IPS-NIHi11 (cell line): ENCODE measurements around the gene NPHP1.
"Not testable (repeated sequence)": the region's sequence is repeated elsewhere in the genome, so short reads cannot be mapped to it uniquely, and the experiment has no call there.

Source experiments
- DNase-seq: peaks from one replicate; pipeline ENCODE4 v3.0.0; 2012; ENCODE audit warnings: mixed read lengths, low spot score

The NPHP1 gene

DNA sequence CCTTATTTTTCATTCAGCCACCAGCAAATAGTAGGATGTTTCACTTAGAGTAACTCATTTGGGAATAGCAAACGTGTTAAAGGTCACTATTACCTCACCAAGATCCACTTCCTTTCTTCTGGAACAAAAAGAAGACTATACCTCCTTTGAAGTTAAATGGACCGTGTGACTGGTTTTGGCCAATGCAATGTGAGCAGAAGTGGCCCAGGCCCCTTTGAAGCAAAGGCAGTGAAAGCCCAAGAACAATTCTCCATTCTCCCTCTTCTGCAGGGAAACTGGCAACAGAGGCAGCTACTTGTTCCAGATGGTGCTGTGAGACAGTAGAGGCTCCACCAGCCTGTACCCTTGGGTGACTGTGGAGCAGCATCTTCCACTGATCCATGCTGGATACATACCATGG lies 77.9 kb downstream of the NPHP1 start:
- no peak for DNase-seq

- DNase-seq: no peak
Observed at GRCh38 chr2:110126086-110126773, 78.6 kb downstream of the NPHP1 start.

DNA sequence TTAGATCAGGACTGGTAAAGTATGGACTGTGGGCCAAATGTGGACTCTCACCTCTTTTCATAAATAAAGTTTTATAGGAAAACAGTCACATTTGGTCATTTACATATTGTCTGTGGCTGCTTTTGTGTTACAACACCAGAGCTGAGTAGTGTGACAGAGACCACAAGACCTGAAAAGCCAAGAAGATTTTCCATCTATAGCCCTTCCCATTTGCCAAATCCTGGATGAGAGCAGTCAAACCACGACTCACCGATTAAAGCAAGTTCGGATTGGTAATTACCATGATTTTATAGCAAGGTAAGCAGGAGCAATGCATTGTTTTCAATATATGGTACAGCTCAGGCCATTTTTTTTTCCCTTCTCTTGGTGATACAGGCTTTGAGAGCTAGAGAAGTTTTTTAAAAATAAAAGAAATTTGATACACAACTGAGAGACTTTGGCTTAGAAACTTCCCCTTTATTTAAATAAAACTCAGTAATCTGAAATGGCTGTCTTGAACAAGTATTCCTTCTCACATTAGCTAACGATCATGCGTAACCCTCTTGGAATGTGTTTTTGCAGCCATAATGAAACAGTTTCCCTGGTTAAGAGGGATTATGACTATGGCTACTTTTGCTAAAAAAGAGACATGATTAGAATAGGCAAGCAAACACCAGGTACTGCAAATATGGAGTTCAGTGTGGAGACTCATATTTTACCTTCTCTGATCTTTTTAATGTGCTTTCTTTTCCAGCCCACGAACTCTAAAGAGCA lies 79.7 kb downstream of the NPHP1 start:
- no peak for DNase-seq

GRCh38 chr2:110124038-110124825 lies 80.6 kb downstream of the NPHP1 start:
- DNase-seq: no peak

DNA sequence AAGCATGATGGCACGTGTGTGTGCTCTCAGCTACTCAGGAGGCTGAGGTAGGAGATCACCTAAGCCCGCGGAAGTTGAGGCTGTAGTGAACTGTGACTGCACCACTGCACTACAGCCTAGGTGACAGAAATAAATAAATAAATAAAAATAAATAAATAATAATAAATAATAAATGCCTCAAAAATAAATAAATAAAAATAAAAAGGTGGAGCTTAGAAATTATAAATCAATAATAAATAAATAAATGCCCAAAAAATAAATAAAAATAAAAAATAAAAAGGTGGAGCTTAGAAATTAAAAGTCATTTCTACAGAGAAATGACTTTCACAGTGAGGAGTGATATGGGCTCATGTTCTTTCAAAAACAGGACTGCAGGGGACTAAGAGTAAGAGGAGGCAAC lies 83.2 kb downstream of the NPHP1 start:
- no peak for DNase-seq

GRCh38 chr2:110121052-110121334 lies 83.8 kb downstream of the NPHP1 start:
- no peak for DNase-seq

- DNase-seq: no peak
Observed at GRCh38 chr2:110120171-110121051, 84.4 kb downstream of the NPHP1 start.

DNA sequence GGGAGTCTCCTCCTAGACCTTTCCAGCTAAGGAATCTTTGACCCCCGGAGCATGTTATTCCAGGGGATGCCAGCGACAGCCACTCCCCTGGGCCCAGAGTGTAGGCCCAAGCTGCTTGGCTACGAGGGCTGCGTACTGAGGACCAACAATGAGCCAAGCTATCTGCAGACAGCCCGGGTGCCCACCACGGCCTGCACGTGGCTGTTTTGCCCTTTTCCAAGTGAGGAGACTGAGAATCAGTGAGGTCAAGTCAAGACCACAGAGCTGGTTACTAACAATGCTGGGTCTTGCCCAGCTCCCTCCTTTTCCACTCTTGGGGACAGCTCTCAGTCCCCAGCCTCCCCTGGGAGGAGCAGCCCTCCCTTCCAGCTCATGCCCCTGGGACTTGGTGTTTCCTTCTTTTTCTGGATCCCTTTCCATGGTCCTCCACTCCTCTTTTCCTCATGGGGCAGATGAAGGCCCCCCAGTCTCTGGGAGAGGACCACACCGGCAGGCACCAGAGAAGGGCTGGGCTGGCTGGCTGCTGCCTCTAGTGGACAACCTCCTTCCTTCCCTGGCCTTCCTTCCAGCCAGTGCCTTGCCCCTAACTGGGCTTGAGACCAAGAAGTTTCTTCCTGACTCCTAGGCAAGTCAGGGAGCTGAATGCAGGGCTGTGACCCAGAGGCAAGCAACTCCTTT lies 88.6 kb downstream of the NPHP1 start:
- DNase-seq: peak; percentile 75

- DNase-seq: peak; percentile 75
Observed at GRCh38 chr2:110115291-110116032, 89.4 kb downstream of the NPHP1 start, which contains the start of gene MALL. TSS of gene MALL (minus strand) at chr2:110115822. CDS start at chr2:110115792, 30 bp downstream.

GRCh38 chr2:110114831-110115255 lies 90.0 kb downstream of the NPHP1 start:
- no peak for DNase-seq

GRCh38 chr2:110113961-110114591 lies 90.7 kb downstream of the NPHP1 start:
- DNase-seq: no peak

- not testable (repeated sequence) for DNase-seq
Observed at GRCh38 chr2:110108291-110108690, 96.5 kb downstream of the NPHP1 start.

DNA sequence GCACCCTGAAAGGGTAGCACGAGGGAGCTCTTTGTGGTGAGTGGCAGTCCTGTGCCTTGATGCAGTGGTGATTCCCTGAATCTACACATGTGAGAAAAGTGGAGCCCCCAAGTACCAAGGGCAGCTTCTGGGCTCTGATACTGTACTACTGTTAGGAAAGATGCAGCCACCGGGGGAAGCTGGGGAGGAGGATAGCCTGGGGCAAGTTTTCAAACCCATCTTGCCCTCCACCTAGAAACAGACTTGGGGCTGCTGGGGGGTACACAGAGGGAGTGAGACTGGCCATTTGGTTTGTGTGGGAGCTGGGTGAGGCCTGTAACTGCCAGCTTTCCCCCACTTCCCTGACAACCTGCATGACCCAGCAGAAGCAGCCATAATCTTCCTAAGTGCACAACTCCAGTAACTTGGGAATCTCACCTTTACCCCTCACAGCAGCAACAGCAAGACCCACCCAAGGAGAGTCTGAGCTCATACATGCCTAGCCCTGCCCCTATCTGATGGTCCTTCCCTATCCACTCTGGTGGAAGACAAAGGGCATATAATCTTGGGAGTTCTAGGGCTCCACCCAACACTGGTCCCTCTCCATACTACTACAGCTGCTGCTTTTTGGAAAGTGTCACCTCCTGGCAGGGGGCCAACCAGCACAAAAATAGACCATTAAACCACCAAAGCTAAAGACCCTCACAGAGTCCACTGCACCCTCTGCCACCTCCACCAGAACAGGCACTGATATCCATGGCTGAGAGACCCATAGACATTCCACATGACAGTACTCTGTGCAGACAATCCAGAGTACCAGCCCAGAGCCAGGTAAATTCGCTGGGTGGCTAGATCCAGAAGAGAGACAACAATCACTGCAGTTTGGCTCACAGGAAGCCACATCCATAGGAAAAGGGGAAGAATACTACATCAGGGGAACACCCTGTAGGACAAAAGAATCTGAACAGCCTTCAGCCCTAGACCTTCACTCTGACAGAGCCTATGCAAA lies 97.4 kb downstream of the NPHP1 start:
- no peak for DNase-seq

GRCh38 chr2:110106642-110107041 lies 98.2 kb downstream of the NPHP1 start:
- no peak for DNase-seq

DNA sequence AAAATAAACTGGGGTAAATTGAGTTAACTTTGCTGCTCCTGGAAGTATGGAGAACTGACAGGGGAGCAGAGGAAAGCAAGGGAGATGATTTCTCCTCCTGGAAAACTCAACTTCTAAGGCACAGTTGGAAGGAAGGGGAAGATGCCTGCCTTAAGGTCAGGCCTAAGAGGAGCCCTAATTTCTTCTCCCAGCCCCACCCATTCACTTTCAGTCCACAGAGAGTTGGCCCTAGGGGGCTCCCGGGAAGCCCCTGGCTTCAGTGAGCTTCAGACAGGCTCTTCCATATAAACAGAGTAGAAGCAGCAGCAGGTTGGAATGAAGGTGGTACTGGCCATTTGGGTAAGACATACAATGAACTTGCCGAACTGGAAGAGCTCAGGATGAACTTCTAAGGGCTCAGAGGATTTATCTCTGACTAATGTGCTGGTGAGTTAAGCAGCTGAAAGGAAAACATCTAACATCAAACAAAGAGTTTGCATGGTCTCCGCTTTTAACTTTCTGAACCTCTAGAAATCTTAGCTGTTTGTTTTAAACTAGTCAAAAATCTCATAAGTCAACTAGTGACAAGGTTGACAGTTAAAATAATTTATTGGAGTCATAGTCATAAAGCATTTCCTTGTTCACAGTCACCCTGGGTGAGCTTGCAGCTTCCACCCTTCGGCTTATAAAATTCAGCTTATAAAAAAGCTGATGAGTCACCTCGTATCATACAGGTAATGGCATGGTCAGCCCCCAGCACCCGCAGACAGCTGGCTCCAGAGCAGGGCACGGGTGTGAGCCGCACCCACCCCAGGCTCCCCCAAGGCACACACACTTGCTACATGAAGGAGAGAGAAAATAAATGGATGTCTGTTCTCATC lies 99.0 kb downstream of the NPHP1 start:
- no peak for DNase-seq

- no peak for DNase-seq
Observed at GRCh38 chr2:110105183-110105582, 99.6 kb downstream of the NPHP1 start.

DNA sequence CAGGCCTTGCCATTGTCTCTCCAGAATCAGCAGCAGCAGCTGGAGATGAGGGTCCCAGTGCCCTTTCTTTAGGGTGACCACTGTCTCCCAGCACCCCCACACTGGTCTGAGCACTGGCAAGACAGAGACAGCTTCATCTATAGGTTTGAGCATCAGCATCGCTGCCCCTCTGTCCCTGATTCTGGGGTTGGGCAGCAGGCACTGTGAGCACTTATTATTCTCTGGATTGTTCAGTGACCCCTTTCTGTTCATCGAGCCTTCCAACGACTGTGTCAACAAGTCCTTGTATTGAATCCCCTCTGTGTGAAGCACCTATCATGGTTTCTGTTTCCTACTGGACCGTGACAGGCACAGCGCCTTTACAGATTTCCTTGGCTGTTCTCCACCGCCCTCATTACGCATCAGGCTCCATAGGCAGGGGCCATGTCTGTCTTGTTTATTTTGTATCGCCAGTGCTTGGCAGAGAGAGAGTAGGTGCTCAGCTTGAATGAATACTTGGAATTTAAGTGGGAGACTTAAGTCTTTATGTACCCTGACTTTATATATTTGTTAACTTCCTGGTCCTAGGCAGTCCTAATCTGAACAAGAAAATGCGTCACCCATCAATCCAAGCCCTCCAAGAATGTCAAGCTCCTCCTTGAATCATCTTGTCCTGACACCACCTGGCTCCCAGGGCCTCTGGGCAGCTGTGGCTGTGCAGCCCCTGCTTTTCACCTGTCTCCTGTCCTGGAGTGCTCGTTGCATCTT lies 100.6 kb downstream of the NPHP1 start:
- DNase-seq: no peak
